LoVo (cell line): ENCODE data around the gene CDC14A.

Source experiments
- DNase-seq: peaks from one replicate; pipeline ENCODE4 v3.0.0-alpha.2; 2016; ENCODE audit warnings: low spot score

Gene CDC14A

DNA sequence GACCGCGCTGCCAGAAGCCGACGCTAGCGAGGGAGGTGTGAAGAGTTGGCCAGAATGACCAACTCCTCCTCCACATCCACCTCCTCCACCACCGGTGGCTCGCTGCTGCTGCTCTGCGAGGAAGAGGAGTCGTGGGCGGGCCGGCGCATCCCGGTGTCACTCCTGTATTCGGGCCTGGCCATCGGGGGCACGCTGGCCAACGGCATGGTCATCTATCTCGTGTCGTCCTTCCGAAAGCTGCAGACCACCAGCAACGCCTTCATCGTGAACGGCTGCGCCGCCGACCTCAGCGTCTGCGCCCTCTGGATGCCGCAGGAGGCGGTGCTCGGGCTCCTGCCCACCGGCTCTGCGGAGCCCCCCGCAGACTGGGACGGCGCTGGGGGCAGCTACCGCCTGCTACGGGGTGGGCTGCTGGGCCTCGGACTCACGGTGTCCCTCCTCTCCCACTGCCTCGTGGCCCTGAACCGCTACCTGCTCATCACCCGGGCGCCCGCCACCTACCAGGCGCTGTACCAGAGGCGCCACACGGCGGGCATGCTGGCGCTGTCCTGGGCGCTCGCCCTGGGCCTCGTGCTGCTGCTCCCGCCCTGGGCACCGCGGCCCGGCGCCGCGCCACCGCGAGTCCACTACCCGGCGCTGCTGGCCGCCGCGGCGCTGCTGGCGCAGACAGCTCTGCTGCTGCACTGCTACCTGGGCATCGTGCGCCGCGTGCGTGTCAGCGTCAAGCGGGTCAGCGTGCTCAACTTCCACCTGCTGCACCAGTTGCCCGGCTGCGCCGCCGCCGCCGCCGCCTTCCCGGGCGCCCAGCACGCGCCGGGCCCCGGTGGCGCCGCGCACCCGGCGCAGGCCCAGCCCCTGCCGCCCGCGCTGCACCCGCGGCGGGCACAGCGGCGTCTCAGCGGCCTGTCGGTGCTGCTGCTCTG lies 186.9 kb downstream of the CDC14A start:
- no peak for DNase-seq

DNA sequence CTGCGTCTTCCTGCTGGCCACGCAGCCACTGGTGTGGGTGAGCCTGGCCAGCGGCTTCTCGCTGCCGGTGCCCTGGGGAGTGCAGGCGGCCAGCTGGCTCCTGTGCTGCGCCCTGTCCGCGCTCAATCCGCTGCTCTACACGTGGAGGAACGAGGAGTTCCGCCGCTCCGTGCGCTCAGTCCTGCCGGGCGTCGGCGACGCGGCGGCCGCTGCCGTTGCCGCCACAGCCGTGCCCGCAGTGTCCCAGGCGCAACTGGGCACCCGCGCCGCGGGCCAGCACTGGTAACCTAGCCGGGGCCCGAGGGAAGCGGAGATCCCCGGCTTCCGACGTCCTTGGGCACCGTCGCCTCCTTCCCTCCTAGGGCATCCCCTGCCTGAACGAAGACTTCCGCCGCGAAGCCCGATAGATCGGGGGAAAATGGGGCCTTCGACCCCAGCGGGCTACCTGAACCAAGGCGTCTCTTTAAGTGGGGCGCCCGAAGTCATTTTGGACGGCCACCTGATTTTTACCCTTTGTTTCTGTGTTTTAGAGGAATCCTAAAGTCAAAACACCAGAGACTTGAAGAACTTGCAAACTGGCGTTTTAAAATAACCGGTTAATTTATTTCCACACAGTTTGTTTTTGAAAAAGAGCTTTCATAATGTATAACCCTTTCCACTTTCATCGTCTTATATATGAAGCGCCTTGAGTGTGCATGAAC lies 187.7 kb downstream of the CDC14A start:
- DNase-seq: no peak

DNA sequence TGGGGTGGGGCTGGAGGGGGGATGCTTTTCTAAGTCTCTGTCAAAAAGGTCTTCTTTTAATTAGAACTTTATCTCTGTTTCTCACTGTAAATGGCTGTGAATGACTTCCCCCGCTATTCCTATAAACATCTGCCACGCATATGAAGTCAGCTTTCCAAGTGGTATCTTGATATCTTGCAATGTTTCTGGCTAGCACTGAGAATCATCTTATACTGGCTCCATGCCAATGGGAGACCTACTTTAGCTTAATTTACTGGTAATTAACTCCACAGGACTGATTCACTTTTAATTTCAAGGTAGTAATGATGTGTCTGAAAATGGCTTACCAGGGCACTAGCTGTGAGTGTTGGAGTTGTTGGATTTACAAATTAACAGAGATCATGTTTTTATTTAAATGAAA lies 190.0 kb downstream of the CDC14A start:
- no peak for DNase-seq

DNA sequence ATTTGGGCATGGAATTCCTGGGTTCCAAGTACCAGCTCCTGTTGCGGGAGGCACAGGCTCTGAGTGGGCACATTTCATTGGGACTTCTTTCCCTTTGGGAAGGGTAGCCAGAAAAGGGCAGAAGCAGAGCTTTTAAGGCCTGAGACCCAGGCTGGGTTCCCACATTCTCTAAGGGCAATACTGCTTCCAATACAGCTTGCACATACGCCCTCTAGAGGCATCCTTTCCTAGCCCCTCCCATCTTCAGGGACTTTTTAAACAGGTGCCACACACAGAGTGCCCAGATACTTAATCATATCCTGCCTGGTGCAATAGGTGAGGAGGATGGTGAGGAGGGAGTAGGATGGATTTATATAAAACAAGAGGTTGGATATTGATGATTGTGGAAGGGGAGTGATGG lies 191.3 kb downstream of the CDC14A start:
- DNase-seq: no peak

DNA sequence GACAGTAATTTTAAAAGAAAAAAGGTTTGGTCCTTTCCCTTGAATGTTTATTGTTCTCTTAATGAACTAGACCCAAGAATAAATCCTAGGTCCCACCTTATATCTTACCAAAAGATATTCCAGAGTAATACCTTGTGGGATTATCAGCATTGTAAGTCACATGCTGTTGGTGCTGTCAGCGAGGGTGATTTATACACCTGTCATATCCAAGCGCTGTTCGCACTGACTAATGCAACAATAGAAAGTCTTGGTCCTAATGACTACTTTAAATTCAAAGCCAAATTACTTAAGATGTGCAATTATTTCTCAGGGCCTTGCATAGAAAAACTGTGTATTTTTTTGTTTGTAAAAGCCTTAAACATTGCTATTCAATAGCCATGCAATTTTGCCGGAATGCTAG lies 192.5 kb downstream of the CDC14A start:
- no peak for DNase-seq

DNA sequence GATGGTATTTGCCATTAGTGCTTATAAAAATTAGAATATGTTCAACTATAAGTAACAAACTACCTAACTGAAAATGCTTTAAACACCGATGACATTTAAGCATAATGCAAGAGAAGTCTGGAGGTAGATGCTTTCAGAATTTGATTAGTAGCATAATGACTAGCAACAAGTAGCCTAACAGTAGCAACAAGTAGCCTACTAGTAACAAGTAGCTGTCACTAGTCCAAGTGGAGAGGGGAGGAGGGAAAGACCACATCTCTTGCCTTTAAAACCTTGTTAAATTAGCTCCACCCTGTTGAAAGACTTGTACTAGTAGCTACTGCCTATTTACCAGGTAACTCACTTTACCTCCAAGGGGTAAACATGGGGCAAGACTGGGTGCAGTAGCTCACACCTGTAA lies 193.5 kb downstream of the CDC14A start:
- no peak for DNase-seq

DNA sequence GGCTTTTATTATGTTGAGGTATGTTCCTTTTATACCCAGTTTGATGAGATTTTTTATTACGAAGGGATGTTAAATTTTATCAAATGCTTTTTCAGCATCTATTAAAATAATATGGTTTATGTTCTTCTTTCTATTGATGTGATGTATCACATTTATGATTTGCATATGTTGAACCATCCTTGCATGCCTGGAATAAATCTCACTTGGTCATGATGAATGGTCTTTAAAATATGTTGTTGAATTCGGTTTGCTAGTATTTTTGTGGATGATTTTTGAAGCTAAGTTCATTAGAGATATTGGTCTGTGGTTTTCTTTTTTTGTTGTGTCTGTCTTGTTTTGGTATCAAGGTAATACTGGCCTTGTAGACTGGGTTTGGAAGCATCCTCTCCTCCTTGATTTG lies 199.7 kb downstream of the CDC14A start:
- no peak for DNase-seq

DNA sequence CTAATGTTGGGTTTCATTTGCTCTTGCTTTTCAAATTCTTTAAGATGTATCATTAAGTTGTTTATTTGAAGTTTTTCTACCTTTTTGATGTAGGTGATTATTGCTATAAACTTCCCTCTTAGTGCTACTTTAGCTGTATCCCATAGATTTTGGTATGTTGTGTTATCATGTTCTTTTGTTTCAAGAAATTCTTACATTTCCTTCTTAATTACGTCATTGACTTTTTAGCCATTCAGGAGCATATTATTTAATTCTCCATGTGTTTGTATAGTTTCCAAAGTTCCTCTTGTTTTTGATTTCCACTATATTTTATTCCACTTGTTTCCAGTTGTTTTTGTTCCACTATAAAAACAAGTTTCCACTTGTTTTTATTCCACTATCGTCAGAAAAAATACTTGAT lies 200.6 kb downstream of the CDC14A start:
- DNase-seq: no peak

DNA sequence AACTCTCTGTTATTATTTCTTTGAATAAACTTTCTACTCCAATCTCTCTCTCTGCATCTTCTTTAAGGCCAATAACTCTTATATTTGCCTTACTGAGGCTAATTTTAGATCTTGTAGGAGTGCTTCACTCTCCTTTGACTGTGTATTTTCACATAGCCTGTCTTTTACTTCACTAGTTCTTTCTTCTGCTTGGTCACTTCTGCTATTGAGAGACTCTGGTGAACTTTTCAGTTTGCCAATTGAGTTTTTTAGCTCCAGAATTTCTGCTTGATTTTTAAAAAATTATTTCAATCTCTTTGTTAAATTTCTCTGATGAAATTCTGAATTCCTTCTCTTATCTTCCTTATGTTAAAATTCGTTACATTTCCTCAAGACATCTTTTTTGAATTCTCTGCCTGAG lies 203.9 kb downstream of the CDC14A start:
- no peak for DNase-seq

DNA sequence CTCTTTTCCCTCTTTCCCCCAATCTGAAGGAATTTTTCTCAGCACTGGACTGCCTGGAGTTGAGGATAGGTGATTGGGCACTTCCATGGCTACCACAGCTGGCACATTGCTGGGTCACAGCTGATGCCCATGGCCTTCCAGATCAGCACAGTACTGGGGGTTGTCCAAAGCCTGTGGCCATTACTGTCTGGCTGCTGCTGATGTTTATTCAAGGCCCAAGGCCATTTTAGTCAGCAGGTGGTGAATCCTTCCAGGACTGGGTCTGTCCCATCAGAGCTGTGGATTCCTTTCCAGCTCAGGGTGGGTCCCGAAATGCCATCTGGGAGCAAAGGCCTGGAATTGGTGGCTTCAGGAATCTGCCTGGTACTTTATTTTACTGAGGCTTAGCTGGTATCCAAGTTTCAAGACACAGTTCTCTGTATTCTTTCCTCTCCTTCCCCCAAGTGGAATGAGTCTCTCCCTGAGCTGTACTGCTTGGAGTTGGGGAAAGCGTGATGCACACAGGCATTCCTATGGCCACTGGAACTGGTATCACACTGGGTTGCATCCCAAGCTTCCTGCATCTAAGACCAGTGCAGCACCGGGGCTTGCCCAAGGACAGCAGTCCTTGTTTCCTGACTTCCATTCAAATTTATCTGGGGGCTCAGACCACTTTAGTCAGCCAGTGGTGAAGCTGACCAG lies 204.8 kb downstream of the CDC14A start:
- no peak for DNase-seq

DNA sequence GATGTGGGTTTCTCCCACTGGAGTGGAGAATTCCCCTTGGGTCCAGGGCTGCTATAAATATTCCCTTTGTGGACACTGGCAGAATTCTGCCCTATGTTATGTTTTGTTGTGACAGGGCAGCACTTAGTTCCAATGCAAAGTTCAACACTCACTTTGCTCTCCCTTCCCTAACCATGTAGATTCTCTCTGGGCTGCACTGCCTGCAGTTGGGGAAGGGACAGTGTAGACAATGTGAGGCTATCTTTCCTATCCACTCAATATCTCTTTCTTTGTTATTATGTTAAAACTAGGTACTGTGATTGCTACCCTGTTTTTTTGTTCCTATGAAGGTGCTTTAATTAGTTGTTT lies 205.3 kb downstream of the CDC14A start:
- DNase-seq: no peak

DNA sequence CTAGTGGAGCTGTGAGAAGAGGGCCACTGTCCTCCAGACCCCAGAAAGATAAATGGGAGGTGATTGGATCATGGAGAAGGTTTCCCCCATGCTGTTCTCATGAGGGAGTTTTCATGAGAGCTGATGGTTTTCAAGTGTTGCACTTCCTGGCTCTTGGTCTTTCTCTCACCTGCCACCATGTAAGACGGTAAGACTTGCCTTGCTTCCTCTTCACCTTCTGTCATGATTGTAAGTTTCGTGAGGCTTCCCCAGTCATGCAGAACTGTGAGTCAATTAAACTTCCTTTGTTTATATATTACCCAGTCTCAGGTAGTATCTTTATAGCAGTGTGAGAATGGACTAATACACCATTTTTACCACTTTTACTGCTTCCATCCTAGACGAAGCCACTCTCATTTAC lies 213.2 kb downstream of the CDC14A start:
- no peak for DNase-seq

DNA sequence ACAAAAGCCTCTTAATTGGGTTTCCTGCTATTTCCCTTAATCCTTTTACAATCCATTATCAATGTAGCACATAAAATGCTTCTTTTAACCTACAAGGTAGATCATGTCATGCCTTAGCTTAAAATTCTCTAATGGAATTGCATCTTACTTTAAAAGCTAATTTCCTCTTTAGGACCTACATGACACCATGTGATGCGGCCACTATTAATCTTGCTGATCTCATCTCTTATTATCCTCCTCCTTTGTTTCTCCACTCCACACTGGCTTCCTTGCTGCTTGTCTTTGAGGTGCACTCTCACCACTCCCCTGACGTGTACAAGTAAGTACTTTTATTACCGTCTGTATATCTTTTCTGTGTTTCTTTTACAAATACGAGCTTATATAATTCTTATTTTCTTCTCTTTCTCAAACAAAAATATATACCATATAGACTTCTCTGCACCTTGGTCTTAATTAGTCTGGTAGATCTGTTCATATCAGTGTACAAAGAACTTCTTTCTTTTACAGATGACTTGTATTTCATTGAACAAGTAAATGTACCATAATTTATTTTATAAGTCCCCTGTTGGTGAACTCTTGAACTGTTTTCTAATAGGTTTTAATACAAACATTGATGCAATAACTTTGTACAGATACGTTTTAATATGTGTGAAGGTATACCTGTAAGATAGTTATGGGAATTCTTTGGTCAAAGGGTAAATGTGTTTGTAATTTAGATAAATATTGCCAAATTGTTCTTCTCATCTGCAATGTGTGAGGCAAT lies 213.8 kb downstream of the CDC14A start:
- DNase-seq: no peak

DNA sequence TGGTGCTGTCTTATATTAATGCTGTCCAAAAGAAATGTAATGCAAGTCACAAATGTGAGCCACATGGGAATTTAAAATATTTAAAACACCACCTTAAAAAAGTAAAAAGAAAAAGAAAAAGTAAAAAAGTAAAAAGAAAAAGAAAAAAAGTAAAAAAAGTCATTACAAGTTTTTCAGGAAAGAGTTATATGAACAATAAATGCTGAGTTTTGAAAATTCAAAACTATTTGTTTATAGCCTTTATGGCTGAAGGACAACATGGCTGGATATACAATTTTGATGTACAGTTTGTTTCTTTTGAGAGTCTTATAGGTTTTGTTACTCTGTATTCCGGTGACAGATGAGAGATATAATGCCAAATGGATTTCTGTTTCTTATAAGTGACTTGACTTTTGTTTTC lies 214.8 kb downstream of the CDC14A start:
- DNase-seq: no peak
